Fibroblast of lung (primary cell): ENCODE data around the gene RNF217. TPM values are rescaled to one million over a fixed set of nuclear protein-coding genes. Genes with fewer than 3 reads are reported as not detected.

Experiments
- DNase-seq, 2 donors: peaks; one replicate each; pipeline versions ENCODE4 v3.0.0 to v3.0.0-alpha.2; 2010; ENCODE audit warnings: low read depth in 2 of 2
- H2AFZ ChIP-seq: 2 replicates; pipeline ENCODE4 v1.5.1; 2012; ENCODE audit warnings: low read length, control low read depth, inconsistent platforms
- H3K27ac ChIP-seq: 2 replicates; pipeline ENCODE4 v1.5.1; 2011; ENCODE audit warnings: low read length, control low read depth; ENCODE audit not compliant: insufficient read depth
- H3K27me3 ChIP-seq: 2 replicates; pipeline ENCODE4 v1.5.1; 2011; ENCODE audit warnings: mild to moderate bottlenecking, low read length; ENCODE audit not compliant: control insufficient read depth, insufficient read depth
- H3K36me3 ChIP-seq: 2 replicates; pipeline ENCODE4 v1.5.1; 2011; ENCODE audit warnings: low read length; ENCODE audit not compliant: control insufficient read depth, insufficient read depth
- H3K4me1 ChIP-seq: 2 replicates; pipeline ENCODE4 v1.5.1; 2011; ENCODE audit warnings: low read length; ENCODE audit not compliant: control insufficient read depth, insufficient read depth; ENCODE audit errors: extremely low read depth
- H3K4me2 ChIP-seq: 2 replicates; pipeline ENCODE4 v1.5.1; 2011; ENCODE audit warnings: low read length, control low read depth; ENCODE audit not compliant: insufficient read depth; ENCODE audit errors: extremely low read depth
- H3K4me3 ChIP-seq, 4 experiments: fragments of 200-600 bp in 1 of 4; sonication (generic) in 1 of 4; replicated peaks in 1 of 4; 2 replicates each; pipeline ENCODE4 v1.5.1; 2011 to 2016; ENCODE audit warnings: low read length in 4 of 4, low read depth in 3 of 4, mild to moderate bottlenecking in 3 of 4, control low read depth in 2 of 4, inconsistent platforms in 1 of 4, mixed read lengths in 1 of 4; ENCODE audit not compliant: insufficient read depth in 1 of 4; ENCODE audit errors: control extremely low read depth in 1 of 4
- H3K79me2 ChIP-seq: 2 replicates; pipeline ENCODE4 v1.5.1; 2012; ENCODE audit warnings: mild to moderate bottlenecking, low read length, inconsistent platforms; ENCODE audit not compliant: control insufficient read depth, insufficient read depth
- H3K9ac ChIP-seq: 2 replicates; pipeline ENCODE4 v1.5.1; 2011; ENCODE audit warnings: mild to moderate bottlenecking, low read length, control low read depth; ENCODE audit not compliant: insufficient read depth
- H3K9me3 ChIP-seq: 2 replicates; pipeline ENCODE4 v1.5.1; 2012; ENCODE audit warnings: low read depth, low read length; ENCODE audit not compliant: control insufficient read depth, insufficient read depth
- H4K20me1 ChIP-seq: 2 replicates; pipeline ENCODE4 v1.5.1; 2011; ENCODE audit warnings: low read length; ENCODE audit not compliant: control insufficient read depth, insufficient read depth; ENCODE audit errors: extremely low read depth
- CTCF ChIP-seq, 2 donors: IDR thresholded peaks in 1 of 2; conservative IDR thresholded peaks in 1 of 2; 1 replicate in 1 of 2; 2 replicates in 1 of 2; pipeline ENCODE4 v1.5.1; 2011 to 2012; ENCODE audit warnings: low read length in 2 of 2, control low read depth in 1 of 2, inconsistent platforms in 1 of 2, low read depth in 1 of 2, mild to moderate bottlenecking in 1 of 2
- EZH2 ChIP-seq: IDR thresholded peaks from 2 replicates; pipeline ENCODE4 v1.5.1; 2012; ENCODE audit warnings: low read length, control low read depth, mild to moderate bottlenecking; ENCODE audit errors: missing control alignments
- polyA plus RNA-seq, 2 donors: library from polyadenylated mRNA; depleted of rRNA in 1 of 2; stranded (reverse) in 1 of 2; unstranded in 1 of 2; fragments of >200 nt; gene quantifications; 2 replicates each; pipeline ENCODE4 v1.2.1, GENCODE V29; 2011 to 2012; ENCODE audit warnings: missing spikeins in 1 of 2
- total RNA-seq: library from RNA; depleted of rRNA; stranded (reverse); fragments of >200 nt; gene quantifications from 2 replicates; pipeline ENCODE4 v1.2.1, GENCODE V29; 2014

Gene RNF217
- total and polyA plus RNA-seq, 2 donors (not counting 1 experiment from before 2014, with no cell fraction given) = 13.2 to 19.5 TPM

DNA sequence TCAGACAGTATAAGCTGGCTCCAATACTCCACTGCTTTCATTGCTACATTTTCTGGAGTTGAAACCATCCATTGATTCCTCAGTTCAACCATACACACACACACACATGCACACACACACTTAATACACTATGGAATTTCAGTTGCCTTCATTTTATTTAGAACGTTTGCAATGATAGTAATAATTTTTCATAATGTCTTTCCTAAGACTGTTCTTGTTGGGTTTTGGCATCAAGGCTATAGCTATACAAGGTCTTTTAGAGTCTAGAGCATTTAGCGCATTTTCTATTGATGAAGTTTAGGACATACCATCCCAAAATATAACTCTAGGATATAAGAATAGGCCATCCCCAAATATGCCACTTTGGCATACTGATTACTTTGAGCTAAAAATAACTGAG, 175.8 kb downstream of the RNF217 start:
- Histone ChIP-seq H3K79me2 (no peaks in the 10 kb centered on the region), H4K20me1 (no peaks in the 10 kb centered on the region), H3K4me1 (no peaks in the 10 kb centered on the region), H3K9ac (no peak overlapping the region), H3K4me3 (no peak overlapping the region), H3K9me3 (no peaks in the 10 kb centered on the region), H3K27me3 (no peaks in the 10 kb centered on the region), H3K36me3 (no peaks in the 10 kb centered on the region), H2AFZ (no peak overlapping the region), H3K4me2 (no peak overlapping the region), H3K27ac (no peak overlapping the region)
- no peak for TF ChIP-seq EZH2
- TF ChIP-seq CTCF (conservative IDR thresholded peaks at IDR 0.05 in 1 of 2, IDR thresholded peaks at IDR 0.05 in 1 of 2; ENCODE audit: low read depth in 1 of 2, low read length in 2 of 2) = no peak
- no peak for DNase-seq

DNA sequence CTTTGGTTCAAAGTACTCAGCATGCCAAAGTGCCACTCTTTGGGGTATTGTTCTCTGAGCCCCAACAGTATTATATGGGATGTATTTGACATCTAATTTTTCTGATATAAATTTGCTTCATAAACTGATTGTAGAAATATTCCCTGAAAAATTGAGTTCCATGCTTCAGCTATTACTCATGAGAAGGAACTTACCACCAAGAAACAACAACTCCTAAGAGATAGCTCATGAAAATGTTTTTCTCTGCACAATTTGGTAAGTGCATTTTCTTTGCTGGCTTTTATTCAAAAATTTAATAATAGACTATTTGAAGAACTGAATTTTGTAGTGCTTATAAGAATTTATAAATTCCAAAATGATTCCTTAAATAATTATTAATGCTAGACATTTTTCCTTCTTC, 178.6 kb downstream of the RNF217 start:
- Histone ChIP-seq H4K20me1 (no peaks in the 10 kb centered on the region), H3K79me2 (no peaks in the 10 kb centered on the region), H3K36me3 (no peaks in the 10 kb centered on the region), H2AFZ (no peak overlapping the region), H3K9ac (no peak overlapping the region), H3K27ac (no peak overlapping the region), H3K4me2 (no peak overlapping the region), H3K4me1 (no peaks in the 10 kb centered on the region), H3K4me3 (no peak overlapping the region), H3K27me3 (no peaks in the 10 kb centered on the region), H3K9me3 (no peaks in the 10 kb centered on the region)
- DNase-seq = peak; percentile 18 to 68
- TF ChIP-seq EZH2 (no peak), CTCF (conservative IDR thresholded peaks at IDR 0.05 in 1 of 2, IDR thresholded peaks at IDR 0.05 in 1 of 2; ENCODE audit: low read depth in 1 of 2, low read length in 2 of 2) (no peak)

Other genes starting within 250 kb of the RNF217 start
- 41.0 and 41.1 TPM in 2 replicates for gene TPD52L1, start 191.3 kb downstream of the RNF217 start, total RNA-seq
- 16.5 and 75.9 TPM in 2 replicates for gene TPD52L1, start 191.3 kb downstream of the RNF217 start, polyA plus RNA-seq